AG09309 (cell line): Measurements from ENCODE around the gene CDH18.

Source experiments
- DNase-seq: peaks from one replicate; pipeline ENCODE4 v3.0.0-alpha.2; 2010; ENCODE audit warnings: low read depth
- H3K4me3 ChIP-seq: 2 replicates; pipeline ENCODE4 v1.5.1; 2011; ENCODE audit warnings: mild to moderate bottlenecking, low read depth, low read length, moderate library complexity; ENCODE audit not compliant: control insufficient read depth
- TF ChIP-seq, protein P1 (sequence below): IDR thresholded peaks from 2 replicates; pipeline ENCODE4 v1.5.1; 2011; ENCODE audit warnings: mild to moderate bottlenecking, low read depth, low read length, inconsistent platforms; ENCODE audit not compliant: insufficient read depth, control insufficient read depth; ENCODE audit errors: missing control alignments

The CDH18 gene

DNA sequence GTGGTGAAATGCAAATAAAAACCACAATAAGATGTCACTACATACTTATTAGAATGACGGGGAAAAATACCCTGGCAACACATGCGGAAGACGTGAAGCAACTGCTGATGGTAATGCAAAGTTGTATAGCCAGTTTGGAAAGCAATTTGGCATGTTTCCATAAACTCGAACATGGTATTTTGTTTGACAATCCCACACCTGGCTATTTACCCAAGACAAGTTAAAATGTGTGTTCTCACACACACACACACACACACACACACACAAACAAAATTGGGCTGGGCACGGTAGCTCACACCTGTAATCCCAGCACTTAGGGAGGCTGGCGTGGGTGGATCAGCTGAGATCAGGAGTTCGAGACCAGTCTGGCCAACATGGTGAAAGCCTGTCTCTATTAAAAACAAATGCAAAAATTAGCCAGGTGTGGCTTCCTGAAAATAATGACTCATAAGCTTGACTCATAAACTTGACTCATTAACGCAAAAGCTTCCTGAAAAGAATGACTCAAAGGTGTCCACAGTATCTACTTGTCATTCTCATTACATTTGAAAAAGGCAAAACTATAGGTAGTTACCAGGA is 456.5 kb downstream of the CDH18 start:
- DNase-seq: no peak
- TF ChIP-seq, protein P1, sequence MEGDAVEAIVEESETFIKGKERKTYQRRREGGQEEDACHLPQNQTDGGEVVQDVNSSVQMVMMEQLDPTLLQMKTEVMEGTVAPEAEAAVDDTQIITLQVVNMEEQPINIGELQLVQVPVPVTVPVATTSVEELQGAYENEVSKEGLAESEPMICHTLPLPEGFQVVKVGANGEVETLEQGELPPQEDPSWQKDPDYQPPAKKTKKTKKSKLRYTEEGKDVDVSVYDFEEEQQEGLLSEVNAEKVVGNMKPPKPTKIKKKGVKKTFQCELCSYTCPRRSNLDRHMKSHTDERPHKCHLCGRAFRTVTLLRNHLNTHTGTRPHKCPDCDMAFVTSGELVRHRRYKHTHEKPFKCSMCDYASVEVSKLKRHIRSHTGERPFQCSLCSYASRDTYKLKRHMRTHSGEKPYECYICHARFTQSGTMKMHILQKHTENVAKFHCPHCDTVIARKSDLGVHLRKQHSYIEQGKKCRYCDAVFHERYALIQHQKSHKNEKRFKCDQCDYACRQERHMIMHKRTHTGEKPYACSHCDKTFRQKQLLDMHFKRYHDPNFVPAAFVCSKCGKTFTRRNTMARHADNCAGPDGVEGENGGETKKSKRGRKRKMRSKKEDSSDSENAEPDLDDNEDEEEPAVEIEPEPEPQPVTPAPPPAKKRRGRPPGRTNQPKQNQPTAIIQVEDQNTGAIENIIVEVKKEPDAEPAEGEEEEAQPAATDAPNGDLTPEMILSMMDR: no peak
- H3K4me3 ChIP-seq: no peak overlapping the region

DNA sequence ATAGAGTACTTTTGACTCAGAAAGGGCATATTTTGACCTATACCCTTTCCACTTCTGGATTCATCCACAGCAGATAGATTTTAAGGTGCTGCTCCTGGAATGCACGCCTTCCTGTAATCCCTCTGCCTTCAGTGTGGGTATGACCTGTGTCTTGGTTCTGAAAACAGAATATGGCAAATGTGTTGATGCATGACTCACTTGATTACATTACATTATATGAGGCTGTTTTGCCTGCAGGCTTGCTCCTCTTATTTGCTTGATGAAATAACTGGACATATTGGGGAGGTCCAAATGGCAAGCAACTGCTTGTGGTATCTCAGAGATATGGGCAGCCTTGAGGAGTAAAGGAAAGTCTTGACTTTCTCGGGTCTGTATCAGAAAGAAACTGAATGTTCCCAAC is 468.6 kb downstream of the CDH18 start:
- TF ChIP-seq, protein P1: no peak
- DNase-seq: no peak

DNA sequence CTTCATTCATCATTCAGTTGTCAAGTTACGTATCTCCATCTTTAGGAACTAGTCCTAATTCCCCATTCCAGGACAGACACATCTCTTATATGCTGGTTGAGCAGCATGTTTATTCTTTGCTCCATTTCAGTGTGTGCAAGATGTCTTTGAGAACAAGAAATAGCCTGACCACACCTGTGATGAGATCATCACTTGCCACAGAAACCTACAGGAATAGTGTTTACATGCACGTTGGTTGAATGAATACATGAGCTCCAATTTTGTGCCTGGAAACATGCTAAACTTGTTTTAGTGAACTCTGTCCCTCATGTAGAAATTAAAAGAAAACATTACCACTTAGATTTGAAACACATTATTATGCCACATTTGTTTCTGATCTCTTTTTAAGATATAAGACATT is 489.1 kb downstream of the CDH18 start:
- DNase-seq: no peak
- no peak overlapping the region for H3K4me3 ChIP-seq
- TF ChIP-seq, protein P1: no peak

More for the DNA sequence above, 468.6 kb downstream of the CDH18 start:
- H3K4me3 ChIP-seq: no peak overlapping the region

DNA sequence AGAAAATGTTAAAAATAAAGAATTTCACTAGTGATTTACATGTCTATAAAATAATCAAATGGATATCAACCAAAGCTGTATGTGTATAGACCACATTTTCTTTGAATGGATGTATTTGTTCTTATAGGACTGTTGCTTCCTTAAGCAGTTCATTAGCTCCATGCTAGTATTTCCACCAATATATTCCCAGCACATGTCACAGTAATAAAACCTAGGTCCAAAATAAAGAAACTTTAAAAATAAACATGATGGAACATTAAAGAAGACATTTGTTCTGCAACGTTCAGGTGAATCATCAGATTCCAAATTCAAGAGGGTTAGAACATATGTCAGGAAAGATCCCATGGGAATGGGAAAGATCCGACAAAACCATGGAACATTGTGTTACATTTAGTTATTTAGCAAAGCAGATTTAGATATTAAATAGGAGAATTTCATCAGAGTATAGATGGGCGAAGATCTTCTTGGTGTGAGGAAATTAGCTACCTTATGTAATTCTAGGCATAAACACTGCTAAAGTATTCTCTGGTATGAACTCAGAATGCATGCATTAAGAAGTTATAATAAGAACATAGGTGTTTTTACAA is 490.7 kb downstream of the CDH18 start:
- TF ChIP-seq, protein P1: no peak
- DNase-seq: no peak
- no peak overlapping the region for H3K4me3 ChIP-seq

DNA sequence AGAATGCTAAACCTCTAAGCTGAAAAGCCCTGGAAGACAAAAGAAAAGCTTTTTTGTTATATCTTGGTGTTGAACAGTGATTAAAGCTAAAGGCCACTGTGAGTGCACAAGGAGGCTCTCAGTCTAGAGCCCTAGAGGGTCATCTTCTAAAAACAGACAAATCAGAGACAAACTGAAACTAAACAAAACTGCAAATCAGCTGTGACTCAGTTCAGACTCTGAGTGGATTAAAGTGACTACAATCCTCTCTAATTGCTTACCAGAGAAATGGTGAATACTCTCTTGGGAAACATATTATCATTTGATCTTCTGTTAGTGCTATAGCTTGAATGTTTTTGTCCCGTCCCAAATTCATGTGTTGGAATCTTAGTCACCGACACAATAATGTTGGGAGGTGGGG is 491.9 kb downstream of the CDH18 start:
- TF ChIP-seq, protein P1: no peak
- no peak for DNase-seq
- H3K4me3 ChIP-seq: no peak overlapping the region

DNA sequence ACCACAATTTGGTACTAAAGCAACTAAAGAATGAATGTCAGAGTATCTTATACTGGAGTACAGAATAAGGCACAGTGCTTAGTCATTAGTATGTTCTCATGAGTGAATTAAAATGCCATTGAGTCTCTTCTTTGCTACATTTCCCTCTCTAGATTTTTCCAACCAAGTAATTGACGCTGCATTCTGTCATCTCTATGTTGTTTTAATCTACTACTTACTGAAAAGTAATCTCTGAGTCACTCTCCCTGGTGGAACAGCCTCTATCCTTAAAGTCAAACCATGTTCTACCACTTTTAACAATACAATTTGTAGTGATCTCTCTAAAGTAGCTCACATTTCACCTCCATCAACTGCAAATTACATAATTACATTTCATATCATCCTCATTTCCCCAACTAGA is 495.1 kb downstream of the CDH18 start:
- TF ChIP-seq, protein P1: no peak
- H3K4me3 ChIP-seq: no peak overlapping the region
- no peak for DNase-seq

DNA sequence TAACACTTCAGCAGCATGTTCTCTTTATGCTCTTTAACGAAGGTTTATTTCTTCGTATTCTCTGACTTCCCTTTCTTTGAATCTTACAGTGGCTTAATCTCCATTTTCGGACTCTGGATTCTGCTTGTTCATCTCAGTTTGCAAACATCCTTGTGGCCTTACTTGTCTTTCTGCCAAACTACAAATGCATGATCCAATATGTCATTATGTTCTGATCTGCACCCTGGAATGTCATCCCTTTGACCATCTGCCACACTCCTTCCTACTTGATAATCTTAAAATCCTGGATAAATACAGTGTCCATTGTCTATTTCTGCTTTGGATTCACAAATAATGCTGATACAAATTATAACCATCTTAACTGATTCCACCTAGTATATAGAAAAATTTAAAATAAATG is 499.2 kb downstream of the CDH18 start:
- TF ChIP-seq, protein P1: no peak
- no peak for DNase-seq
- H3K4me3 ChIP-seq: no peak overlapping the region
